DMS79 treated with DMSO at 0.1 percent for 48 hours (cell line): Measurements from ENCODE around the gene ABCD3.

Experiments
- DNase-seq: peaks from one replicate; lab custom pipeline; 2025; lab: John Stamatoyannopoulos, UW

ABCD3 gene

GRCh38 chr1:94463056-94463764, 45.0 kb downstream of the ABCD3 start:
- DNase-seq: no peak

- DNase-seq: no peak
These were observed 45.7 kb downstream of the ABCD3 start for GRCh38 chr1:94463765-94464330.

DNA sequence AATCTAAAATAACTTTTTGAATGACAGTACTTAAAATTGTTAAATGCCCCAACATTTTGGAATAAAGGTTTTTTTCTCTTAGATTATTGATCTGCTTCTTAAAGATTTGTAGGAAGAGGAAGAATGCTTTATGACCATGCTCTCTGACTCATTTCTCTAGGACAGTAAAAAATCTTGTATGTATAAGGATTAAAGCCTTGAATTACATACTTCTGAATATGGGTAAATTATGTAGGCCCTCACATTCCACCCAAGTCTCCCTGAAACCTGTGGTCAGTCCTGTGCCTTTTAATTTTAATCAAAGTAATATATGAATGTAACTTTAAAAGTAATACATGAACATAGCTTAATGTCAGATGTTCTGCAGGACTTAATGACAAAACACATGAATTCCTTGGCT, 50.5 kb downstream of the ABCD3 start:
- DNase-seq: no peak

GRCh38 chr1:94471271-94471670, 53.1 kb downstream of the ABCD3 start:
- DNase-seq: no peak

DNA sequence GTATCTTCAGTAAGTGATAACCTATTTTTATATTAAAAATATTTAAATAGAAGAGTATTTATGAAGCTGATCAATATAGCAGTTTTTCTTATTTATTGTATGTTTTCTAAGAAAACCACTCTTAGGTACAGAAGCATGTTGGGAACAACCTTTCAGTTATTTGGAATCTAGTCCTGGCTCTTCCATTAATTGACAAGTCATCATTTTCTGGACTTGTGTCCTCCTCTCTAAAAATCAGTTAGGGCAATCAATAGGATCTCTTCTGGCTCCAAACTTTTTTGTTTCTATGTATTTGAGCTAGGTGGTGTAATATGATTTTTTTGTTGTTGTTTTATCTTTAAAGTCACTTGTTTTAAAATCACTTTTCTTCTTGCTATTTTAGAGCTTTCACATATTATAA, 57.0 kb downstream of the ABCD3 start:
- no peak for DNase-seq

DNA sequence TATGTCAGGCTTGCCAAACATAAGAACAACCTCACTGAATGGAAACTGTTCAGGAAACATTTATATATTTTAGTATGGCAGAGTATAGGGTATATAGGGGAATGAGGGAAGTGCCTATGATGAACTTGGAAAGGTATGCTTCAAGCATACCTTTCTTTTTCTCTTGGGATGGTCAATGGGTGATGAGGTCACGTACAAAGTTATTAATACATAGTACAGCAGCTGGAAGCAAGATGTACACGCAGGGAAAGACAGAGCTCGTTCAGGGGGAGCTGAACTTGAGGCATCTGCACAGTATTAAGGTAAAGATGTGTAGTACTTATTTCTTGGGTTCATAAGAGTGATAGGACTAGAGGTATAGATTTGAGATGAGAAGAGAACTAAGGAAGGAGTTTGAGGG, 61.5 kb downstream of the ABCD3 start:
- no peak for DNase-seq

DNA sequence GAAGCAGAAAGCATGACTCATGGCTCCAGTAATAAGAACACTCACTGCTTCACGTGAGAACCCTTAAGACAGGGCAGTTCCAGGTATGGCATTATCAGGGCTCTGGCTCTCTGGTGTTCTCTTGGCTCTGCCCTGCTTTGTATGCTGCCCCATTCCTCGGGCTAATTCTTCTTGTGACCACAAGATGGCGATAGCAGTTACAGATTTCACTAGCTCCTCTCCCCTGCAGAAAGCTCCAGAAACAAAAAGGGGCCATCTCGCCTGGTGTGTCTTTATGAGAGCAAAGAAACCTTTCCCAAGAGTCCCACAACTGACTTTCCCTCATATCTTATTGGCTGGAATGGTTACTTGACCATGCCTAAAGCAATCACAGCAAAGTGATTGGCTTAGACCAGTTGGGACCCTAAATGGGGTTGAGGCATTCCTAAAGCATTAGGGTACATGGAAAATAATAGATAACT, 63.3 kb downstream of the ABCD3 start:
- peak; percentile 49 for DNase-seq

DNA sequence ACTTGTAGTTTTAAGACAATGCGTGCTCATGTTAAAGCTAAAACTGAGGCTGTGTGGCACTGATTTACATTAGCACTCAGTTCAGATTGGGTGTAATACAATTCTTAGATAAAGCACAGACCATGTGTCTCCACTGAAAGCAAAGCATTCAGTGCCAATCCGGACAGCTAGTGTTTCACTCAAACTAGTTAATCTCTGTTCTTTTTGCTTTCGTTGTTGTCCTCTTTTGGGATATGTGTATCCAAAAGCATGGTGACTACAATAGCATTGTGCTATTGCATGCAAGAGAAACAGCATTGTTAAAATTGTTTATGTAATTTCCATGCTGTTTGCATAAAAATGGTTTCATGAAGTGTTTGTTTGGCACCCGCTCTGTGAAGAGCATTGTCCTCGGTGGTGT, 68.8 kb downstream of the ABCD3 start:
- DNase-seq: no peak

GRCh38 chr1:94490556-94490955, 72.4 kb downstream of the ABCD3 start:
- DNase-seq: no peak

- no peak for DNase-seq
These were observed 78.0 kb downstream of the ABCD3 start for GRCh38 chr1:94496076-94496755.

- no peak for DNase-seq
These were observed 83.2 kb downstream of the ABCD3 start for GRCh38 chr1:94501426-94501825.

DNA sequence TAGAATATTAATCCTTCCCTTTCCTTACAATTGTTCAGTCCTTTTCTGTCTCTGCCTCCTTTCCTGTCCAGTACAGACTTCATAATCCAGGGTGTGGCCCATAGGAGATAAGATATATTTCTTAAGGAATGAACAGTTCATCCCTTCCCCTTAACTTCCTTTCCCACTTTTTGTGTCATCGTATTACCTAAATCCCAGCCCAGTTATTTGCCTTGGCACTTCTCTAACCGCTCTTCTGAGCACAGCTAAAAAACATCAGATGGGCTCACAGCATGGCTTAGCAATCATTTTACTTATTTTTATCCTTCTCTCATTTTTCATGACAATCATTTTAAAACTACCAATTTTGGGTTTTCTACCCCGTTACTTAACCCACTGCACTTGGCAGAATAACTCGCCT, 83.7 kb downstream of the ABCD3 start:
- no peak for DNase-seq

- DNase-seq: no peak
These were observed 85.0 kb downstream of the ABCD3 start for GRCh38 chr1:94503153-94503552.

DNA sequence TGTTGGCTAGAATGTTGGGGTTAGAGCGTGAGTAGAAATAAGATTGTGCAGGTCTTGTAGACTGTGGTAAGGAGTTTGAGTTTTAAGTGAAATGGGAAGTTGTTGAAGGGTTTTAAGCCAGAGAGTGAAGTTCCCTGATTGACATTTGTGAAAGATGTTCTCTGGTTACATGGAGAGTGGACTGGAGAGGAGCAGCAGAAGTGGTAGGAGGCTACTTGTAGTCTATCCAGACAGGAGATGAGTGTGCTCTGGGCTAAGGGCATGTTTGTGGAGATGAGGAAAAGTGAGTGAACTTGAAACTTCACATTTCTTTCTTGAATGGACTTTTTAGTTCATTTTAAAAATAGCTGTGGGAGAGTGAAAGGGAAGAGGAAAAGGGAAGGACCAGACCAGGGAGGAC, 86.4 kb downstream of the ABCD3 start:
- DNase-seq: no peak

- DNase-seq: no peak
These were observed 94.6 kb downstream of the ABCD3 start for GRCh38 chr1:94512816-94513215.

DNA sequence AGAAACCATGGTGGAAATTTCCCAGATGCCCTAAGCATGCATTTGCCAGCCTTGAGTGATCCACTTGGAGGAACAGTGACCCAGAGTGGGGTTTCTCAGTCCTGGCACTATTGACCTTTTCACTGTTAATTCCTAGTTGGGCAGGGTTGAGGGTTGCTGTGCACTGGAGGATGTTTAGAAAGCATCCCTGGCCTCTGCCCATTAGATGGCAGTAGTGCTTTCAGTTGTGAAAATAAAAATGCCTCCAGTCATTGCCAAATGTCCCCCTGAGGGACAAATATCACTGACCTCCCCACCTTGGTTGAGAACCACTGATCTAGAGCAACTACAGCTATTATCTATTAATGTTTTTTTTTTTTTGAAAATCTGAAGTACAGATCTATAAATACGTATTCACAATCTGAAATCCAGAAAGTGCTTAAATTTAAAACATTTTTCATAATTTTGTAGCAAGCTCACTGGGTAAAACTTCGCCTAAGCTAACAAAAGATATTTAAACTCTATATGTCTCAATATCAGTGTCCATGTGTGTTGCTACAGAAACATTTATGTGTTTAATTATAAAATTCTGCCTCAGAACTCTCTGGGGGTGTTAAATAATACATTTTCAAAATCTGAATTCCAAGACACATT, 96.0 kb downstream of the ABCD3 start:
- DNase-seq: peak; percentile 4

DNA sequence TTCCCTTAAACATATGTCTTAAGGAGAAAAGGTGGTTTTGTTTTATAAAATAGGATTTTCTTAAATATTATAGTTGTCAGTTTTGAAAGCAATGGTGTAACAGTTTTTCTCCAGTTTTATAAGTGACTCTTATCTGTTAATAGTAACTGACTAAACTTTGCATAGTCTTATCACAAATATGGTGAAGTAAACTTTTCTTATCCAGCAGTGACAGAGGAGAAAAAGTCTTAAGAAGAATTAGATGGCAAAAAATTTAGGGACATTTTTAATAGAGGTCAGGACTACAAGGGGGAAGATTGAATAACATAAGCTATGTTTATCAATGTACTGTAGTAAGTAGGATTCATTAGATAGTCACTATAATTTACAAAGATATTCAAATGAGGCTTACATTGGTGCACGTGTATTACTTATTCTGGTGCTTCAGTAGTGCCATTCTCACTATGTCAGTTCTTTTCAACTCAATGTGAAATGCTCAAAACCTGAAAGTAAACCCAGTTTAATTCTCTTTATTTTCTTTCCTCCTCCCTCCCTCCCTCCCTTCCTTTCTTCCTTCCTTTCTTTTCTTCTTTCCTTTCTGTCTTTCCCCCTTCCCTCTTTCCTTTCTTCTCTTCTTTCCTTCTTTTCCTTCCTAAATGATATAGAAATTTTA, 97.2 kb downstream of the ABCD3 start:
- DNase-seq: no peak

- no peak for DNase-seq
These were observed 101.2 kb downstream of the ABCD3 start for GRCh38 chr1:94519351-94519750.

GRCh38 chr1:94522304-94522703, 104.1 kb downstream of the ABCD3 start:
- no peak for DNase-seq

DNA sequence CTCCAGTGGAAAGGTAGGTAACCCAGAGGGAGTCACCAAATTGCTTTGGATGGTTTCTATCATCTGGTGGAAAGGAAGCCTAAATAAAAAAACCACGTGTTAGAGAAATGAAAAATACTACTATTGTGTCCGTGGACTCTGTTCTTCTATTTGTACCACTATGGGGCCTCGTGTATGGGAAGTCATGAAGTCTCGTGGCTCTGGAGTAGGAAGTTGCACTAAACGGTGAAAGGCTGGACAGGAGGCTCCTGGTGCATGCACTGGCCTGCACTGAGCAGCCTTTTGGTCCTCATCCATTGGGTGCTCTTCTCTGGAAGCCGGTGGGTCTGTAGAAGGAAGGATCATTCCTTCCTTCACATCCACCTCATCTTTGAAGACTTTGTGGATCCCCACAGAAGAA, 106.3 kb downstream of the ABCD3 start:
- DNase-seq: no peak

- no peak for DNase-seq
These were observed 108.2 kb downstream of the ABCD3 start for GRCh38 chr1:94526152-94526980.
